HepG2 (cell line): ENCODE results near the gene ARG1. TPM values are rescaled to one million over a fixed set of nuclear protein-coding genes. Genes with fewer than 3 reads are reported as not detected.
A peak's percentile ranks its signal among the peaks of the same experiment; 100 is the strongest.

ENCODE experiments used
- ADNP ChIP-seq: sonication (generic); formaldehyde crosslinking; IDR thresholded peaks from 2 replicates; pipeline ENCODE4 v1.4.0; 2020; ENCODE audit warnings: missing genetic modification reagents
- ARNT2 ChIP-seq: sonication (generic); formaldehyde crosslinking; IDR thresholded peaks from 2 replicates; pipeline ENCODE4 v1.8.0; 2022; ENCODE audit warnings: mild to moderate bottlenecking, low read depth, missing genetic modification reagents, moderate library complexity
- CHCHD3 ChIP-seq: sonication (generic); formaldehyde crosslinking; IDR thresholded peaks from 2 replicates; pipeline ENCODE4 v1.8.0; 2022; ENCODE audit warnings: mild to moderate bottlenecking, missing genetic modification reagents, moderate library complexity
- FOXJ3 ChIP-seq: sonication (generic); formaldehyde crosslinking; IDR thresholded peaks from 2 replicates; pipeline ENCODE4 v1.4.0; 2020; ENCODE audit warnings: missing genetic modification reagents, mild to moderate bottlenecking, borderline replicate concordance
- FOXK2 ChIP-seq: fragments of 450-650 bp; IDR thresholded peaks from 2 replicates; pipeline ENCODE4 v1.6.1; 2016
- GMEB2 ChIP-seq: IDR thresholded peaks from 2 replicates; pipeline ENCODE4 v1.6.1; 2016; ENCODE audit warnings: missing biosample characterization, missing genetic modification reagents, low read depth
- MYC ChIP-seq: sonication (generic); formaldehyde crosslinking; IDR thresholded peaks from 2 replicates; pipeline ENCODE4 v1.9.0; 2021; ENCODE audit warnings: missing genetic modification reagents, borderline replicate concordance
- RFXANK ChIP-seq: IDR thresholded peaks from 2 replicates; pipeline ENCODE4 v1.6.1; 2016
- TBX3 ChIP-seq: fragments of 450-650 bp; IDR thresholded peaks from 2 replicates; pipeline ENCODE4 v1.6.1; 2017; ENCODE audit warnings: antibody characterized with exemption, mild to moderate bottlenecking, inconsistent platforms, borderline replicate concordance
- WIZ ChIP-seq: sonication (generic); formaldehyde crosslinking; IDR thresholded peaks from 2 replicates; pipeline ENCODE4 v1.5.1; 2020; ENCODE audit warnings: mild to moderate bottlenecking, missing genetic modification reagents
- ZMYM4 ChIP-seq: sonication (generic); formaldehyde crosslinking; IDR thresholded peaks from 2 replicates; pipeline ENCODE4 v1.8.1; 2023; ENCODE audit warnings: mild to moderate bottlenecking, missing genetic modification reagents
- ZNF292 ChIP-seq: sonication (generic); formaldehyde crosslinking; IDR thresholded peaks from 2 replicates; pipeline ENCODE4 v1.8.1; 2022; ENCODE audit warnings: mild to moderate bottlenecking, low read depth, missing genetic modification reagents, borderline replicate concordance
- ZNF607 ChIP-seq: sonication (generic); formaldehyde crosslinking; IDR thresholded peaks from 2 replicates; pipeline ENCODE4 v1.5.1; 2020; ENCODE audit warnings: missing genetic modification reagents, mild to moderate bottlenecking, borderline replicate concordance
- ZNF660 ChIP-seq: sonication (generic); formaldehyde crosslinking; IDR thresholded peaks from 2 replicates; pipeline ENCODE4 v1.5.1; 2020; ENCODE audit warnings: mild to moderate bottlenecking, low read depth, missing genetic modification reagents, borderline replicate concordance
- polyA plus RNA-seq, 8 experiments: library from polyadenylated mRNA; depleted of rRNA in 3 of 8; stranded (reverse) in 7 of 8; unstranded in 1 of 8; fragments of >200 nt; fragmentation: Illumina TruSeq in 4 of 8; extraction: Trizol in 4 of 8; gene quantifications; 2 replicates each; pipeline versions ENCODE4 v1.2.1 to v1.2.3, GENCODE V29; 2011 to 2016; ENCODE audit warnings: low read depth in 4 of 8, missing spikeins in 1 of 8, mixed read lengths in 1 of 8; ENCODE audit not compliant: insufficient read depth in 1 of 8
- total RNA-seq, 5 experiments: library from RNA; depleted of rRNA; stranded (reverse); fragments of >200 nt; fragmentation: Illumina TruSeq; extraction: Trizol; gene quantifications; 2 replicates each; pipeline ENCODE4 v1.2.3, GENCODE V29; 2016; ENCODE audit warnings: low read depth in 1 of 5
- TF ChIP-seq, protein P1 (sequence below): sonication (generic); formaldehyde crosslinking; IDR thresholded peaks from 2 replicates; pipeline ENCODE4 v1.5.0; 2020; ENCODE audit warnings: missing genetic modification reagents
- TF ChIP-seq, protein P2 (sequence below): sonication (generic); formaldehyde crosslinking; IDR thresholded peaks from 2 replicates; pipeline ENCODE4 v1.5.1; 2020; ENCODE audit warnings: missing genetic modification reagents, mild to moderate bottlenecking, borderline replicate concordance
- TF ChIP-seq, protein P3 (sequence below): sonication (generic); formaldehyde crosslinking; IDR thresholded peaks from 2 replicates; pipeline ENCODE4 v1.4.0; 2020; ENCODE audit warnings: missing genetic modification reagents, mild to moderate bottlenecking, borderline replicate concordance

ARG1 gene
- total and polyA plus RNA-seq, 2 of the 13 experiments (the other 11 are each of a cell fraction or from before 2014, with no cell fraction given) = 2.2 to 11.2 TPM

DNA sequence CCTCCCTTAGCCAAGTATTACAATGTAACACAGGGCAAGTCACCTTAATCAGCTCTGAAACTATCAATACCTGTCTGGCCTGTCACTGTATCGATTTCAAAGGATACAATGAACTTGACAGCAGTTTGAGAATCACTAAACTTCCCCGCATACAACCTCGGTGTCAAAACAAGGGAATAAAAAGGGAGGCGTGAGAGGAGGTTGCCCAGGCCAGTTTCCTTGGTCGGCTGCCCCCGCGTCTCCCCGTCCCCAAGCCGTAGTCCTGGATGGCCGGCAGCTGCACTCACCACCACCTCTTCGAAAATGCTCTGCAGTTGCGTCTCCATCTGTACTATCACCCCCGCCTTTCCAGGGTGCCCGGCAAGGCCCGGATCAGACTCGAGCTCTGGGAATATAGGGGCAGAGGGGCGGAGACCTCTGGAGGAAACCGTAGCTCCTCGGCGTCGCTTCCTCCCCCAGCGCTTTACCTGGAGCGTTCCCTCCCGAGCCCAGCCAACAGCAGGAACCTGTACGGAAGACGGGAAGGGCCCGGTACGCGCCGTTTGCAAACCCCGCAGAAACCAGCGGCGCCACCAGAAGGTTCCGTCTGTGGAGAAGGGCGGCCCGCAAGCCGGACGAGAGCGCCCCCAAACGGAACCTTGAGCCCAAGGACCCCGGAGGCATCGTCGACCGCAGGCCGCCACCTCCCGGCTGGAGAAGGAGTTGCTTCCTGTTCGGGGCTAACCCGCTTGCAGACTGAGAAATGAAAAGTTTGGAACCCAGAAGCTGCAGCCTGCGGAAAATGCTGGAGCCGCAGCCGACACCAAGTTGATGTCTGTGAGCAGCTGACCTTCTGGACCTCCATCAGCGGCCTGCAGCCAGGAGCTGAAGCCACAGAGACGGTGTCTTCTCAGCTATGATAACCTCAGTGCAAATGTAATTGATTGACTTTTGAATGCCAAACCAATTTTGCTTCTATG is 55.0 kb downstream of the ARG1 start, which contains the start of gene MED23 (continued):
- TF ChIP-seq, protein P1, sequence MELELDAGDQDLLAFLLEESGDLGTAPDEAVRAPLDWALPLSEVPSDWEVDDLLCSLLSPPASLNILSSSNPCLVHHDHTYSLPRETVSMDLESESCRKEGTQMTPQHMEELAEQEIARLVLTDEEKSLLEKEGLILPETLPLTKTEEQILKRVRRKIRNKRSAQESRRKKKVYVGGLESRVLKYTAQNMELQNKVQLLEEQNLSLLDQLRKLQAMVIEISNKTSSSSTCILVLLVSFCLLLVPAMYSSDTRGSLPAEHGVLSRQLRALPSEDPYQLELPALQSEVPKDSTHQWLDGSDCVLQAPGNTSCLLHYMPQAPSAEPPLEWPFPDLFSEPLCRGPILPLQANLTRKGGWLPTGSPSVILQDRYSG = peak; percentile 58
- TF ChIP-seq ARNT2 (CRISPR knock-in tag) (peak; percentile 99), FOXK2 (no peak), ZNF607 (peak; percentile 99), ZNF292 (peak; percentile 96; the same call in 1 of the 2 replicates), ADNP (peak; percentile 96), ZMYM4 (CRISPR knock-in tag) (peak; percentile 100), FOXJ3 (CRISPR knock-in tag) (peak; percentile 96), MYC (CRISPR knock-in tag) (peak; percentile 94), WIZ (peak; percentile 93; the same call in 1 of the 2 replicates), CHCHD3 (CRISPR knock-in tag) (peak; percentile 92; the same call in 1 of the 2 replicates), RFXANK (CRISPR knock-in tag) (peak; percentile 95), TBX3 (no peak), ZNF660 (no peak), GMEB2 (CRISPR knock-in tag) (peak; percentile 50; the same call in 1 of the 2 replicates)
- TF ChIP-seq, protein P2, sequence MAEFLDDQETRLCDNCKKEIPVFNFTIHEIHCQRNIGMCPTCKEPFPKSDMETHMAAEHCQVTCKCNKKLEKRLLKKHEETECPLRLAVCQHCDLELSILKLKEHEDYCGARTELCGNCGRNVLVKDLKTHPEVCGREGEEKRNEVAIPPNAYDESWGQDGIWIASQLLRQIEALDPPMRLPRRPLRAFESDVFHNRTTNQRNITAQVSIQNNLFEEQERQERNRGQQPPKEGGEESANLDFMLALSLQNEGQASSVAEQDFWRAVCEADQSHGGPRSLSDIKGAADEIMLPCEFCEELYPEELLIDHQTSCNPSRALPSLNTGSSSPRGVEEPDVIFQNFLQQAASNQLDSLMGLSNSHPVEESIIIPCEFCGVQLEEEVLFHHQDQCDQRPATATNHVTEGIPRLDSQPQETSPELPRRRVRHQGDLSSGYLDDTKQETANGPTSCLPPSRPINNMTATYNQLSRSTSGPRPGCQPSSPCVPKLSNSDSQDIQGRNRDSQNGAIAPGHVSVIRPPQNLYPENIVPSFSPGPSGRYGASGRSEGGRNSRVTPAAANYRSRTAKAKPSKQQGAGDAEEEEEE (CRISPR knock-in tag) = peak; percentile 96; the same call in 1 of the 2 replicates
- TF ChIP-seq, protein P3, sequence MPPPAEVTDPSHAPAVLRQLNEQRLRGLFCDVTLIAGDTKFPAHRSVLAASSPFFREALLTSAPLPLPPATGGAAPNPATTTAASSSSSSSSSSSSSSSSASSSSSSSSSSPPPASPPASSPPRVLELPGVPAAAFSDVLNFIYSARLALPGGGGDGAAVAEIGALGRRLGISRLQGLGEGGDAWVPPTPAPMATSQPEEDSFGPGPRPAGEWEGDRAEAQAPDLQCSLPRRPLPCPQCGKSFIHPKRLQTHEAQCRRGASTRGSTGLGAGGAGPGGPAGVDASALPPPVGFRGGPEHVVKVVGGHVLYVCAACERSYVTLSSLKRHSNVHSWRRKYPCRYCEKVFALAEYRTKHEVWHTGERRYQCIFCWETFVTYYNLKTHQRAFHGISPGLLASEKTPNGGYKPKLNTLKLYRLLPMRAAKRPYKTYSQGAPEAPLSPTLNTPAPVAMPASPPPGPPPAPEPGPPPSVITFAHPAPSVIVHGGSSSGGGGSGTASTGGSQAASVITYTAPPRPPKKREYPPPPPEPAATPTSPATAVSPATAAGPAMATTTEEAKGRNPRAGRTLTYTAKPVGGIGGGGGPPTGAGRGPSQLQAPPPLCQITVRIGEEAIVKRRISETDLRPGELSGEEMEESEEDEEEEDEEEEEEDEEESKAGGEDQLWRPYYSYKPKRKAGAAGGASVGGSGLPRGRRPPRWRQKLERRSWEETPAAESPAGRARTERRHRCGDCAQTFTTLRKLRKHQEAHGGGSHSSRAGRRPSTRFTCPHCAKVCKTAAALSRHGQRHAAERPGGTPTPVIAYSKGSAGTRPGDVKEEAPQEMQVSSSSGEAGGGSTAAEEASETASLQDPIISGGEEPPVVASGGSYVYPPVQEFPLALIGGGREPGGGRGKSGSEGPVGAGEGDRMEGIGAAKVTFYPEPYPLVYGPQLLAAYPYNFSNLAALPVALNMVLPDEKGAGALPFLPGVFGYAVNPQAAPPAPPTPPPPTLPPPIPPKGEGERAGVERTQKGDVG = peak; percentile 99
